ENCODE results near the gene RALB. TPM values are rescaled to one million over a fixed set of nuclear protein-coding genes. Genes with fewer than 3 reads are reported as not detected.

The RALB gene
- total and polyA plus RNA-seq, 2 of the 4 experiments (the other 2 are of a cell fraction), result 53.6 to 54.7 TPM

- no peak overlapping the region for H3K9ac ChIP-seq (ENCODE audit: low read depth, low read length)
- H4K5ac ChIP-seq (ENCODE audit: low read depth, low read length), result no peak overlapping the region
- H3K4me3 ChIP-seq (ENCODE audit: insufficient read depth, low read depth, low read length), result no peak overlapping the region
- no peak overlapping the region for H2BK5ac ChIP-seq (ENCODE audit: low read depth, low read length, poor library complexity, severe bottlenecking)
- H3K79me1 ChIP-seq (ENCODE audit: low read depth in 1 of 2, low read length in 2 of 2), result no peaks in the 10 kb centered on the region
- H3K4ac ChIP-seq (ENCODE audit: low read depth, low read length), result no peak overlapping the region
- no peak overlapping the region for H3K14ac ChIP-seq (replicated peaks; ENCODE audit: low read depth, low read length)
- dilution Hi-C loops (cut with HindIII; ENCODE audit: low sequenced_read_pairs, unreplicated experiment), result no loop called here
- in situ Hi-C loops (cut with MboI; ENCODE audit: low sequenced_read_pairs), result loop anchor here (25.0 kb wide), 1 partner anchor 1008 kb away; no protein-coding TSS in a partner anchor
- no TSS peak for BruUV-seq (replicated peaks)
- H2BK120ac ChIP-seq (ENCODE audit: low read depth, low read length), result no peak overlapping the region
- H3K4me1 ChIP-seq (ENCODE audit: control insufficient read depth, insufficient read depth, low read length), result peaks cover 6% of the 10 kb centered on the region
- H3K23ac ChIP-seq (ENCODE audit: low read depth, low read length), result no peak overlapping the region
- ATAC-seq (ENCODE audit: low read depth) (peak; percentile 9; the same call in 1 of the 2 replicates), DNase-seq (no peak)
- no peak overlapping the region for H4K91ac ChIP-seq (ENCODE audit: insufficient read depth, low read depth, low read length)
- H4K8ac ChIP-seq (ENCODE audit: low read depth in 2 of 2, low read length in 2 of 2), result no peak overlapping the region
- H2BK15ac ChIP-seq (ENCODE audit: low read depth, low read length), result no peak overlapping the region
- H3K56ac ChIP-seq (ENCODE audit: extremely low read depth, insufficient read depth, low read length), result no peak overlapping the region
- no peak overlapping the region for H3K4me2 ChIP-seq (ENCODE audit: low read depth, low read length)
- no peak overlapping the region for H2AK9ac ChIP-seq (replicated peaks; ENCODE audit: low read depth, low read length, poor library complexity)
- no peaks in the 10 kb centered on the region for H4K20me1 ChIP-seq (ENCODE audit: insufficient read depth, low read length)
- H3K18ac ChIP-seq (ENCODE audit: low read depth, low read length), result no peak overlapping the region
- H2AFZ ChIP-seq (replicated peaks; ENCODE audit: low read length, poor library complexity), result no peak overlapping the region
- intact Hi-C loops (cut with micrococcal nuclease), result no loop called here
- no peak overlapping the region for H3K27ac ChIP-seq (ENCODE audit: insufficient read depth, low read length)
- H2AK5ac ChIP-seq (ENCODE audit: low read depth, low read length), result no peak overlapping the region
- no peak overlapping the region for H2BK20ac ChIP-seq (ENCODE audit: low read depth, low read length)
- H3K9me3 ChIP-seq (ENCODE audit: control insufficient read depth, insufficient read depth, low read length), result no peaks in the 10 kb centered on the region
- no peaks in the 10 kb centered on the region for H3K36me3 ChIP-seq (ENCODE audit: control insufficient read depth, insufficient read depth, low read length)
- POLR2A ChIA-PET (ENCODE audit: unreplicated experiment), result no interaction called here
- H3K27me3 ChIP-seq (ENCODE audit: control insufficient read depth, insufficient read depth, low read length), result peaks cover 7% of the 10 kb centered on the region; the same call in 1 of the 2 replicates
- WGBS, 2 experiments (ENCODE audit: extremely low coverage in 2 of 2, insufficient read length in 1 of 2), result 76% methylated on average over 4 of the region's 15 CpGs; no CpG with 5 or more reads in 1 of the 2 experiments
- no peak for TF ChIP-seq CTCF (conservative IDR thresholded peaks at IDR 0.05; ENCODE audit: low read depth, low read length)
- TF ChIP-seq RFX5 (IDR thresholded peaks at IDR 0.05; ENCODE audit: low read depth, low read length), result no peak
- no peak for TF ChIP-seq BHLHE40 (IDR thresholded peaks at IDR 0.05; ENCODE audit: low read depth, low read length)
- no peak for TF ChIP-seq MXI1 (IDR thresholded peaks at IDR 0.05; ENCODE audit: borderline replicate concordance, low read depth, low read length)
- no peak for TF ChIP-seq CHD1 (IDR thresholded peaks at IDR 0.05; ENCODE audit: low read depth, low read length)
- TF ChIP-seq, protein P1, sequence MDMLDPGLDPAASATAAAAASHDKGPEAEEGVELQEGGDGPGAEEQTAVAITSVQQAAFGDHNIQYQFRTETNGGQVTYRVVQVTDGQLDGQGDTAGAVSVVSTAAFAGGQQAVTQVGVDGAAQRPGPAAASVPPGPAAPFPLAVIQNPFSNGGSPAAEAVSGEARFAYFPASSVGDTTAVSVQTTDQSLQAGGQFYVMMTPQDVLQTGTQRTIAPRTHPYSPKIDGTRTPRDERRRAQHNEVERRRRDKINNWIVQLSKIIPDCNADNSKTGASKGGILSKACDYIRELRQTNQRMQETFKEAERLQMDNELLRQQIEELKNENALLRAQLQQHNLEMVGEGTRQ (IDR thresholded peaks at IDR 0.05; ENCODE audit: low read depth, low read length), result no peak
- TF ChIP-seq SMC3 (IDR thresholded peaks at IDR 0.05; ENCODE audit: low read depth, low read length), result no peak
- no peak for TF ChIP-seq FOS (IDR thresholded peaks at IDR 0.05; ENCODE audit: low read depth, low read length)
- TF ChIP-seq NFE2L2 (IDR thresholded peaks at IDR 0.05; ENCODE audit: low read depth, low read length), result no peak
- no peak for TF ChIP-seq CEBPB (IDR thresholded peaks at IDR 0.05; ENCODE audit: low read depth, low read length)
- no peak for TF ChIP-seq MAZ (IDR thresholded peaks at IDR 0.05; ENCODE audit: borderline replicate concordance, low read depth, low read length)
- TF ChIP-seq RCOR1 (IDR thresholded peaks at IDR 0.05; ENCODE audit: insufficient replicate concordance, low read length), result no peak
- TF ChIP-seq POLR2A (IDR thresholded peaks at IDR 0.05; ENCODE audit: low read depth, low read length), result no peak
- CTCF ChIA-PET, result no interaction called here
- H3K9me1 ChIP-seq (ENCODE audit: insufficient read depth, low read length), result peaks cover 7% of the 10 kb centered on the region; the same call in 1 of the 2 replicates
These were observed 6.9 kb upstream of the RALB start for GRCh38 chr2:120245520-120246332.
